ENCODE results near the gene ACR. TPM values are rescaled to one million over a fixed set of nuclear protein-coding genes. Genes with fewer than 3 reads are reported as not detected.
A peak's percentile ranks its signal among the peaks of the same experiment; 100 is the strongest.

The ACR gene
- total and polyA plus RNA-seq, 2 of the 13 experiments (the other 11 are each of a cell fraction or from before 2014, with no cell fraction given), result 0.15 TPM; not detected in 1

DNA sequence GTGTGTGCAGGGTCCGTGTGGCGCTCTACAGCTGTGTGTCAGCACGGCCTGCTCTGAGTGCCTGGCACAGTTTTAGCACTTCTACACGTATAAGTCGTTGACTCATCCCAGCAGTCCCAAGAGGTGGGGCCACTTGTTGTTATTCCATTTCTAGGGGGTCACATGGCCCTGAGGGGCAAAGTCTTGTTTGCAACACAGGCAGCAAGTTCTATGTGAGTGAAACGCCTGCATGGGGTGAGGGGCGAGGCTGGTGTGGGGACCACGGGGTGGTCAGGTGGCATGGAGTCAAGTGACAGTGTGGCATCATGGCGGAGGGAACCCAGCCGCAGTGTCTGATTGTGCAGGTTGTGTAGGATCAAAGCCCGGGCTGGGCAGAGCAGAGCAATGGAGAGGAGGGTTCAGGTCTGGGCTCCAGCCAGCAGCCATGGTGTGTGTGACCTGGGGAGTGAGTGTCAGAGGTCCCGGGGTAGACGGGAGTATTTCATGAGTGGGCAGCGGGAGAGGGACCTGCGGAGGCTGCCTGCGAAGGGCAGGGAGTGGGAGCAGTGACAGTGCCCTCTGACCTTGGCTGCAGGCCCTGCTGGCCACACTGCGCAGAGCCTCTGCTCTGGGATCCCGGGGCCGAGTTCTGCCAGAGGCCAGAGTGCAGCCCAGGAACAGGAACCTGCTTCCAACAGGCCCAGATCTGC is 37.5 kb upstream of the ACR start (continued):
- TF ChIP-seq NFAT5 (CRISPR knock-in tag; IDR thresholded peaks at IDR 0.05) (no peak), ZSCAN20 (CRISPR knock-in tag; IDR thresholded peaks at IDR 0.05; ENCODE audit: borderline replicate concordance) (no peak), FOXP4 (CRISPR knock-in tag; IDR thresholded peaks at IDR 0.05) (peak; percentile 68), THRA (CRISPR knock-in tag; IDR thresholded peaks at IDR 0.05; ENCODE audit: borderline replicate concordance) (peak; percentile 61), RARG (CRISPR knock-in tag; IDR thresholded peaks at IDR 0.05; ENCODE audit: low read depth) (0 out of 2 replicates have a peak, but pooled peaks have one; percentile 56), CSRNP1 (CRISPR knock-in tag; IDR thresholded peaks at IDR 0.05) (peak; percentile 47; the same call in 1 of the 2 replicates), ZNF75D (CRISPR knock-in tag; IDR thresholded peaks at IDR 0.05; ENCODE audit: borderline replicate concordance) (no peak), MXD4 (CRISPR knock-in tag; IDR thresholded peaks at IDR 0.05) (peak; percentile 77; the same call in 1 of the 2 replicates)
- TF ChIP-seq, protein P1, sequence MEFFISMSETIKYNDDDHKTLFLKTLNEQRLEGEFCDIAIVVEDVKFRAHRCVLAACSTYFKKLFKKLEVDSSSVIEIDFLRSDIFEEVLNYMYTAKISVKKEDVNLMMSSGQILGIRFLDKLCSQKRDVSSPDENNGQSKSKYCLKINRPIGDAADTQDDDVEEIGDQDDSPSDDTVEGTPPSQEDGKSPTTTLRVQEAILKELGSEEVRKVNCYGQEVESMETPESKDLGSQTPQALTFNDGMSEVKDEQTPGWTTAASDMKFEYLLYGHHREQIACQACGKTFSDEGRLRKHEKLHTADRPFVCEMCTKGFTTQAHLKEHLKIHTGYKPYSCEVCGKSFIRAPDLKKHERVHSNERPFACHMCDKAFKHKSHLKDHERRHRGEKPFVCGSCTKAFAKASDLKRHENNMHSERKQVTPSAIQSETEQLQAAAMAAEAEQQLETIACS (CRISPR knock-in tag; IDR thresholded peaks at IDR 0.05), result peak; percentile 29
- TF ChIP-seq, protein P2, sequence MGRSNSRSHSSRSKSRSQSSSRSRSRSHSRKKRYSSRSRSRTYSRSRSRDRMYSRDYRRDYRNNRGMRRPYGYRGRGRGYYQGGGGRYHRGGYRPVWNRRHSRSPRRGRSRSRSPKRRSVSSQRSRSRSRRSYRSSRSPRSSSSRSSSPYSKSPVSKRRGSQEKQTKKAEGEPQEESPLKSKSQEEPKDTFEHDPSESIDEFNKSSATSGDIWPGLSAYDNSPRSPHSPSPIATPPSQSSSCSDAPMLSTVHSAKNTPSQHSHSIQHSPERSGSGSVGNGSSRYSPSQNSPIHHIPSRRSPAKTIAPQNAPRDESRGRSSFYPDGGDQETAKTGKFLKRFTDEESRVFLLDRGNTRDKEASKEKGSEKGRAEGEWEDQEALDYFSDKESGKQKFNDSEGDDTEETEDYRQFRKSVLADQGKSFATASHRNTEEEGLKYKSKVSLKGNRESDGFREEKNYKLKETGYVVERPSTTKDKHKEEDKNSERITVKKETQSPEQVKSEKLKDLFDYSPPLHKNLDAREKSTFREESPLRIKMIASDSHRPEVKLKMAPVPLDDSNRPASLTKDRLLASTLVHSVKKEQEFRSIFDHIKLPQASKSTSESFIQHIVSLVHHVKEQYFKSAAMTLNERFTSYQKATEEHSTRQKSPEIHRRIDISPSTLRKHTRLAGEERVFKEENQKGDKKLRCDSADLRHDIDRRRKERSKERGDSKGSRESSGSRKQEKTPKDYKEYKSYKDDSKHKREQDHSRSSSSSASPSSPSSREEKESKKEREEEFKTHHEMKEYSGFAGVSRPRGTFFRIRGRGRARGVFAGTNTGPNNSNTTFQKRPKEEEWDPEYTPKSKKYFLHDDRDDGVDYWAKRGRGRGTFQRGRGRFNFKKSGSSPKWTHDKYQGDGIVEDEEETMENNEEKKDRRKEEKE (IDR thresholded peaks at IDR 0.05), result no peak

Data from HepG2 (cell line).